NCI-H146 treated with DMSO at 0.1 percent for 48 hours (cell line): ENCODE measurements around the gene BACH2.
"Not testable (repeated sequence)": the region's sequence is repeated elsewhere in the genome, so short reads cannot be mapped to it uniquely, and the experiment has no call there.

Experiments
- DNase-seq: peaks from one replicate; lab custom pipeline; 2025; ENCODE audit not compliant: unreplicated experiment; lab: John Stamatoyannopoulos, UW

BACH2 gene

DNA sequence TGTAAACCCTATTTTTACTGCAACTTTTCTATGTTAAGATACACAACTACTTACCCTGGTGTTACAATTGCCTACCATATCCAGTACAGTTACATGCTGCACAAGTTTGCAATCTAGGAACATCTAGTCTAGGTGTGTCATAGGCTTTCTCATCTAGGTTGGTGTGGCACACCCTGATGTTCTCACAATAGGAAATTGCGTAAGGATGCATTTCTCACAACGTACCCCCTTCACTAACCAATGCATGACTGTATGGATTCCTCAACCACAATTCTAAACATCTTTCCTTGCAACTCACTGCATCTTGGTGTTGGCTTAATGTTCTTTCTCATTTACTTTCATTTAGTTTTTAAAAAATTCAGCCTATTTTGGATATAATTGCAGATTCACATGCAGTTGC is 370.8 kb downstream of the BACH2 start:
- no peak for DNase-seq

DNA sequence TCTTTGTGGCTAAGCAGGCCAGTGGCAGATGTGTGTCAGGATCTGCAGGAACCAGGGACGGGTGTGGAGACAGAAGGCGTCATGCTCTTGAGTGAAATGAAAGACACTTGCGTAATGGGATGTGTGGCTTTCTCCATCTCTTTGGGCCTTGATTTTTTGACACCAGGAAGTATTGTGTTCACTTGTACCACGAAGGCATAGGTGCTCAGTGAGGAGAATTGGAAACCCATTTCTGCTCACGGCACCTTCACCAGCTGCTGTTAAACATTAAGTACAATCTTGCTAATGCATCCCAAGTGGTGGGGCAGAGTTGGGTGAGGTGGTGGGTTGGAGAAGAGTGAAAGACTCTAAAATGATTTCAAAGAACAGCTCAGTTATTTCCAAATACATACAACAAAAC is 372.4 kb downstream of the BACH2 start:
- no peak for DNase-seq

GRCh38 chr6:89921691-89922090 is 375.0 kb downstream of the BACH2 start:
- no peak for DNase-seq

DNA sequence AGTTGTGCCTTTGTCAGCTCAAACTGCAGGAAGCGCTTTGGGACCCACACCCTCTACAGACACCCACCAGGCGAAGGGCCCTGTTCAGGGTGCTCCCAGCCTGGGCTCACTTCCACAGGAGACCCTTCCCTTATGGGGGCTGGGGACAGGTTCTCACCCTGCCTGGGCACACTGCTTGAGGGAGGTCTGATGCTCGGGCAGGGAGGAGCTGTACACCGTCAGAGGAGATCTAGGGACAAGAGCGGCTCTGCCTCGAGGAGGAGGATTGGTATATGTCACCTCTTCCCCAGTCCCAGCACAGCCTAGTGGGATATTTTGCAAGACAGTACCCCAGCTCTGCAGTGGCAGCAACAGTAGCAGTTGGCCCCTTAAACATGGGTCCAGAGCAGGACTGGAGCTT is 375.4 kb downstream of the BACH2 start:
- DNase-seq: no peak

GRCh38 chr6:89917801-89918366 is 378.8 kb downstream of the BACH2 start:
- DNase-seq: no peak

DNA sequence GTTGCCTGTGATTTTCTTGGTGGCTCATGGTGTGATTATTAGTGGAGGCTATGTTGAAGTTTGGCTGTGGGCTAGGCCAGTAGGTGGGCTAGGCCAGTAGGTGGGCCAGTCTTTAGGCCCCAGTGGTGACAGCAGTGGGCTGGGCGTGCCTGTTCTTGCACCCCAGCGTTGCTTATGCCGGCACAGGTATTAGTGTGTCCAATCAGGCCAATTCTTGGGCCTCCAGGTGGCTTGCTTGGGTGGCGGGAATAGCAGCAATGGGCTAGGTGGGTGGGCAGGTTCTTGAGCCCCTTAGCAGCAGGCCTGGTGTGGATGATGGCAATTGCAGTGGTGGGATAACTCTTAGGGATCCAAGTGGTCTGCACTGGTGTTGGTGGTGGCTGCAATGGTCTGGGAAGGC is 379.4 kb downstream of the BACH2 start:
- DNase-seq: no peak

DNA sequence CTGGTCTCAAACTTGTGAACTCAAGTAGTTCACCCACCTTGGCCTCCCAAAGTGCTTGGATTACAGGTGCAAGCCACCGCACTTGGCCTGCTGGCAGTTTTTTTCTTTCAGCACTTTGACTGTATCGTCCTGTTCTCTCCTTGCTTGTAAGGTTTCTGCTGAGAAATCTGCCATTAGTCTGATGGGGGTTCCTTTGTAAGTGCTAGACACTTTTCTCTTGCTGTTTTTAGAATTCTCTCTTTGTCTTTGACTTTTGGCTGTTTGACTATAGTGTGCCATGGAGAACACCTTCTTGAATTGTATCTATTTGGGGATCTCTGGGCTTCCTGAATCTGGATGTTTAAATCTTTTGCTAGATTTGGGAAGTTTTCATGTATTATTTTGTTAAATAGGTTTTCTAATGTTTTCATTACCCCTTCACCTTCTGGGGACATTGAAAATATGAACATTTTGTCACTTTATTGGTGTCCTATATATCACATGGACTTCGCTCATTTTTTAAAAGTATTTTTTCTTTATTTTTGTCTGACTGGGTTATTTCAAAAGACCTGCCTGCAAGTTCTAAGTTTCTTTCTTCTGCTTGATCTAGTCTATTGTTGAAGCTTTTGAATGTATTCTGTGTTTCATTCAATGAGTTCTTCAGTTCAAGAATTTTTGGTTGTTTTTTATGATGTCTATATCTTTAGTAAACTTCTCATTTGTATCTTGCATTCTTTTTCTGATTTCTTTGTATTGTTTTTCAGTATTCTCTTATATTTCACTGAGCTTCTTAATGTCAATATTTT is 380.3 kb downstream of the BACH2 start:
- DNase-seq: no peak

DNA sequence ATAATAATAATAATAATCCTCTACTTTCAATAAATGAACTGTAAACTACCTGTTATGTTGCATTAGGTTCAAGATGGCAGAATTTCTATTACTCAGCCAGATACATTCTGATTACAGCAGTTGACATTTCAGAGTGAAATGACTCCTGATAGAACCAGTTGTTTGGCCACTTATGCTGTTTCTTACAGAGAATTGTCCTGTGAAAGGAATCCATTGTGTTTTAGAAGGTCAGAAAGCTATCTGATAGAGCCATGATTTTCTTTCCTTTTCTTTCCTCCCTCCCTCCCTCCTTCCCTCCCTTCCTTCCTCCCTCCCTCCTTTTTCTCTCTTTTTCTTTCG is 385.8 kb downstream of the BACH2 start:
- no peak for DNase-seq

DNA sequence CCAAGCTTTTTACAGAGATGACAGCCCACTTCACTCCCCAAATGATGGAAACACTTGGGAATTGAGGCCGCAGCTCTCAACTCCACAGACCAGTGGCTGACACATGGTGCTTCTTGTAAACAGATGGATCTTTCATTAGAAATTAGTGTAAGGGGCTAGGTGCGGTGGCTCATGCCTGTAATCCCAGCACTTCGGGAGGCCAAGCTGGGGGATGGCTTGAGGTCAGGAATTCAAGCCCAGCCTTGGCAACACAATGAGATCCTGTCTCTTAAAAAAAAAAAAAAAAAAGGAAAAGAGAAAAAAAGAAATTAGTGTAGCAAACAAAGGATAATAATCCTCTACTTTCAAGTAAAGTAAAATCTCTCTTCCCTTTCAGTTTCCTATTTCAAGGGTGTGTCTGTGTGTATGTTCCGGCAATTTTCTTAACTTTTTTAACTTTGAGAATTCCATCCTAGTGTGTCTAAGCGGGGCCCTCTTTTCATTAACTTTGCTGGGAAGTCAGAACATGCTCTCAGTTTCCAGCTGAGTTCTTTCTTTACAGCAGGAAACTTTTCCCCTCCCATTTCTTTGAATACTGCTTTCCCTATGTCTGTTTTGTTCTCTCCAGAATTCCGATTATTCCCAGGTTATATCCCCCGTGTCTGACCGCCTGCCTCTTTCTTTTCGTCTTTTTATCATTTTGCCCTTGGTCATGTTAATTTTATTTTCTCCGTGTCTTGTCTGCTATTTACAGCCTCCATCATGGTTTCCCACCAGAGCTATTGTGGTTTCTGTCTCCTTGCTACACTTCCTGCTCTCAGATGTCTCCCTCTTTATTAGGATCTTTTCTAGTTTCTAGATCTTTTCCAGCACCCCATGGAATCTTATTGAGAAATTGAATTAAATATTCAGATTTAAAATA is 386.4 kb downstream of the BACH2 start:
- DNase-seq: not testable (repeated sequence)

DNA sequence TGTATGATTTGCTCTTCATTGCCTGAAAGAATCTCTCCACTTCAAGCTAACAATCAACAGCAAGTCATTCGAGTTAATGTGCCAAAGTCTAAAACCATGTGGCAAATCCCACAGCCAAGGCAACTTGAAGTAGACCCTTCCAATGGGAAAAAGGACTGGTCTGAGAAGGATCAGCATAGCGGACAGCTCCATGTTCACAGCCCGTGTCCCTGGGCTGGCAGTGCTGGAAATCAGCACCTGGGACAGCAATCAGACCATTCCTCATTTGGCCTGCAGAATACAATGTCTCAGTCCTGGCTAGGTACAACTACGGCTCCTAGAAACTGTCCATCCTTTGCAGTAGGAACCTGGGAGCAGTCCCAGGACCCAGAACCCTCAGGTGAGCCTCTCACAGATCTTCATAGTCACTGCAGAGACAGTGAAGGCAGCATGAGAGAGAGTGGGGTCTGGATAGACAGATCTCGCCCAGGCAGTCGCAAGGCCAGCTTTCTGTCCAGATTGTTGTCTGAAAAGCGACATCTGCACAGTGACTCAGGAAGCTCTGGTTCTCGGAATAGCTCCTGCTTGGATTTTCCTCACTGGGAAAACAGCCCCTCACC is 401.3 kb downstream of the BACH2 start:
- DNase-seq: no peak

DNA sequence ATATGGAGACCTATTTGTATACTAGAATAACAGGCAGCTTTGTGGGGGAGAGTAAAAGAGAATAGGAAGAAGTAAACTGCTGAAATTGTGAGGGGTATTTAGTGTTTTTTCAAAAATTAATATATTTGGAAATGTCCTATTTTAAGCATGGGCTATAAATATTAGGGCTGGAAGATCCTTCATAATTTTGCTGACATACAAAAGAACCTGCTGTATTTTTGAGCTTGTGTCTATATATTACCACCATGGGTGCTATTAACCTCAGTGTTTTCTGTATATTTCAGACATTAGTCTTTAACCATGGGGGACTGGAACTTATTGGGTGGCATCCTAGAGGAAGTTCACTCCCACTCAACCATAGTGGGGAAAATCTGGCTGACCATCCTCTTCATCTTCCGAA is 402.5 kb downstream of the BACH2 start, which contains the start of gene GJA10:
GJA10 (plus strand) TSS at position 301 of the 400 bp plus-strand sequence; CDS start at position 301, 0 bp downstream.
- no peak for DNase-seq

GRCh38 chr6:89892577-89892976 is 404.1 kb downstream of the BACH2 start:
- DNase-seq: not testable (repeated sequence)

GRCh38 chr6:89890845-89891528 is 405.7 kb downstream of the BACH2 start:
- not testable (repeated sequence) for DNase-seq

DNA sequence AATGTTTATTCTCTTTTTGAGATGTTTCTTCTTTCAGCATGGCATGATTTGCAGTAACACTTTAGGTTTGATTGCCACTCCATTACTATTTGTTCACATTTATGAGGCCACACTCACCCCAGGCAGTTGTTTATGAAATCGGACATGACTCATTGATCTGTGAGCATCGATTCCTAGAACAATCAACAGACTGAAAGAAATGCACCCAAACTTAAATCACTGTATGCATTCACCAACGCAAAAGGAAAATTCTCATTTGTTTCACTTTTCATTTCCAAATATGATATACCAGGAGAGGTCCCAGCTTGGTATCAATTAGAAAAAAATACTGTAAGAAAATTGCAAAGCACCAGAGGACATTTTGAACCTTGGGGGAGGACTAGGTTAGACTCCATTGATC is 407.8 kb downstream of the BACH2 start:
- DNase-seq: no peak

GRCh38 chr6:89888138-89888514 is 408.5 kb downstream of the BACH2 start:
- DNase-seq: no peak

GRCh38 chr6:89887452-89888137 is 409.0 kb downstream of the BACH2 start:
- DNase-seq: no peak

- no peak for DNase-seq
Measured at GRCh38 chr6:89886378-89887120, 410.1 kb downstream of the BACH2 start.
